Middle frontal gyrus (tissue), 1 donor: ENCODE results near the gene ISG15.
"Not testable (repeated sequence)": the region's sequence is repeated elsewhere in the genome, so short reads cannot be mapped to it uniquely, and the experiment has no call there.

Experiments
- DNase-seq: peaks from one replicate; pipeline ENCODE4 v3.0.0-alpha.2; 2015; ENCODE audit warnings: low spot score; ENCODE audit errors: extremely low spot score

ISG15 gene

GRCh38 chr1:1044455-1045078 is 31.3 kb downstream of the ISG15 start:
- no peak for DNase-seq

- no peak for DNase-seq
Measured at GRCh38 chr1:1045129-1045528, 31.8 kb downstream of the ISG15 start.

GRCh38 chr1:1046243-1046642 is 32.9 kb downstream of the ISG15 start:
- no peak for DNase-seq

GRCh38 chr1:1046767-1047166 is 33.5 kb downstream of the ISG15 start:
- no peak for DNase-seq

- DNase-seq = no peak
Measured at GRCh38 chr1:1047407-1047806, 34.1 kb downstream of the ISG15 start.

- DNase-seq = no peak
Measured at GRCh38 chr1:1047963-1048362, 34.7 kb downstream of the ISG15 start.

- DNase-seq = no peak
Measured at GRCh38 chr1:1048765-1049164, 35.5 kb downstream of the ISG15 start.

- DNase-seq = no peak
Measured at GRCh38 chr1:1049318-1050165, 36.2 kb downstream of the ISG15 start.

- DNase-seq = no peak
Measured at GRCh38 chr1:1050577-1051052, 37.3 kb downstream of the ISG15 start.

GRCh38 chr1:1051127-1051810 is 38.0 kb downstream of the ISG15 start:
- no peak for DNase-seq

GRCh38 chr1:1052003-1052840 is 38.9 kb downstream of the ISG15 start:
- no peak for DNase-seq

GRCh38 chr1:1053022-1053421 is 39.7 kb downstream of the ISG15 start:
- DNase-seq = no peak

GRCh38 chr1:1053682-1054081 is 40.4 kb downstream of the ISG15 start:
- DNase-seq = no peak

GRCh38 chr1:1054099-1054700 is 40.9 kb downstream of the ISG15 start:
- DNase-seq = no peak

- no peak for DNase-seq
Measured at GRCh38 chr1:1054971-1055370, 41.7 kb downstream of the ISG15 start.

- no peak for DNase-seq
Measured at GRCh38 chr1:1055841-1056736, 42.8 kb downstream of the ISG15 start.

GRCh38 chr1:1057769-1058087 is 44.4 kb downstream of the ISG15 start:
- DNase-seq = not testable (repeated sequence)

- DNase-seq = no peak
Measured at GRCh38 chr1:1058088-1058905, 45.0 kb downstream of the ISG15 start.

GRCh38 chr1:1058921-1059493 is 45.7 kb downstream of the ISG15 start:
- no peak for DNase-seq
